Measurements from ENCODE around the gene IDUA.
"Not testable (repeated sequence)": the region's sequence is repeated elsewhere in the genome, so short reads cannot be mapped to it uniquely, and the experiment has no call there.

DNA sequence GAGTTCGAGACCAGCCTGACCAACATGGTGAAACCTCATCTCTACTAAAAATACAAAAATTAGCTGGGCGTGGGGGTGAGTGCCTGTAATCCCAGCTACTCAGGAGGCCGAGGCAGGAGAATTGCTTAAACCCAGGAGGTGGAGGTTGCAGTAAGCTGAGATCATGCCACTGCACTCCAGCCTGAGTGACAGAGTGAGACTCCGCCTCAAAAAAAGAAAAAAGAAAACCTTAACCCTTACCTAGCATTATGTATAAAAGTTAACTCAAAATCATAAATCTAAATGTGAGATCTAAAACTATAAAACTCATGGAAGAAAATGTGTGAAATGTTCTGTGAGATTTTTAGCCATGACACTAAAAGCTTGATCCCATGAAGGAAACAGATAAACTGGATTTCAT is 47.3 kb upstream of the IDUA start:
- not testable (repeated sequence) for TF ChIP-seq POLR2AphosphoS5 (IDR thresholded peaks at IDR 0.05); POLR2A (IDR thresholded peaks at IDR 0.05; ENCODE audit: low read depth); EP300 (IDR thresholded peaks at IDR 0.05)
- TF ChIP-seq, protein P1, sequence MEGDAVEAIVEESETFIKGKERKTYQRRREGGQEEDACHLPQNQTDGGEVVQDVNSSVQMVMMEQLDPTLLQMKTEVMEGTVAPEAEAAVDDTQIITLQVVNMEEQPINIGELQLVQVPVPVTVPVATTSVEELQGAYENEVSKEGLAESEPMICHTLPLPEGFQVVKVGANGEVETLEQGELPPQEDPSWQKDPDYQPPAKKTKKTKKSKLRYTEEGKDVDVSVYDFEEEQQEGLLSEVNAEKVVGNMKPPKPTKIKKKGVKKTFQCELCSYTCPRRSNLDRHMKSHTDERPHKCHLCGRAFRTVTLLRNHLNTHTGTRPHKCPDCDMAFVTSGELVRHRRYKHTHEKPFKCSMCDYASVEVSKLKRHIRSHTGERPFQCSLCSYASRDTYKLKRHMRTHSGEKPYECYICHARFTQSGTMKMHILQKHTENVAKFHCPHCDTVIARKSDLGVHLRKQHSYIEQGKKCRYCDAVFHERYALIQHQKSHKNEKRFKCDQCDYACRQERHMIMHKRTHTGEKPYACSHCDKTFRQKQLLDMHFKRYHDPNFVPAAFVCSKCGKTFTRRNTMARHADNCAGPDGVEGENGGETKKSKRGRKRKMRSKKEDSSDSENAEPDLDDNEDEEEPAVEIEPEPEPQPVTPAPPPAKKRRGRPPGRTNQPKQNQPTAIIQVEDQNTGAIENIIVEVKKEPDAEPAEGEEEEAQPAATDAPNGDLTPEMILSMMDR (IDR thresholded peaks at IDR 0.05) = not testable (repeated sequence)
